T-helper 9 cell (primary cell): ENCODE measurements around the gene CTPS1.

Experiments
- DNase-seq: peaks from one replicate; pipeline ENCODE4 v3.0.0-alpha.2; 2020
- total RNA-seq, 2 donors: gene quantifications; one replicate each; lab custom pipeline; 2026; lab: John Stamatoyannopoulos, UW

Gene CTPS1, protein sequence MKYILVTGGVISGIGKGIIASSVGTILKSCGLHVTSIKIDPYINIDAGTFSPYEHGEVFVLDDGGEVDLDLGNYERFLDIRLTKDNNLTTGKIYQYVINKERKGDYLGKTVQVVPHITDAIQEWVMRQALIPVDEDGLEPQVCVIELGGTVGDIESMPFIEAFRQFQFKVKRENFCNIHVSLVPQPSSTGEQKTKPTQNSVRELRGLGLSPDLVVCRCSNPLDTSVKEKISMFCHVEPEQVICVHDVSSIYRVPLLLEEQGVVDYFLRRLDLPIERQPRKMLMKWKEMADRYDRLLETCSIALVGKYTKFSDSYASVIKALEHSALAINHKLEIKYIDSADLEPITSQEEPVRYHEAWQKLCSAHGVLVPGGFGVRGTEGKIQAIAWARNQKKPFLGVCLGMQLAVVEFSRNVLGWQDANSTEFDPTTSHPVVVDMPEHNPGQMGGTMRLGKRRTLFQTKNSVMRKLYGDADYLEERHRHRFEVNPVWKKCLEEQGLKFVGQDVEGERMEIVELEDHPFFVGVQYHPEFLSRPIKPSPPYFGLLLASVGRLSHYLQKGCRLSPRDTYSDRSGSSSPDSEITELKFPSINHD
- 49.7 to 62.7 reads per million in 2 donors for total RNA-seq

DNA sequence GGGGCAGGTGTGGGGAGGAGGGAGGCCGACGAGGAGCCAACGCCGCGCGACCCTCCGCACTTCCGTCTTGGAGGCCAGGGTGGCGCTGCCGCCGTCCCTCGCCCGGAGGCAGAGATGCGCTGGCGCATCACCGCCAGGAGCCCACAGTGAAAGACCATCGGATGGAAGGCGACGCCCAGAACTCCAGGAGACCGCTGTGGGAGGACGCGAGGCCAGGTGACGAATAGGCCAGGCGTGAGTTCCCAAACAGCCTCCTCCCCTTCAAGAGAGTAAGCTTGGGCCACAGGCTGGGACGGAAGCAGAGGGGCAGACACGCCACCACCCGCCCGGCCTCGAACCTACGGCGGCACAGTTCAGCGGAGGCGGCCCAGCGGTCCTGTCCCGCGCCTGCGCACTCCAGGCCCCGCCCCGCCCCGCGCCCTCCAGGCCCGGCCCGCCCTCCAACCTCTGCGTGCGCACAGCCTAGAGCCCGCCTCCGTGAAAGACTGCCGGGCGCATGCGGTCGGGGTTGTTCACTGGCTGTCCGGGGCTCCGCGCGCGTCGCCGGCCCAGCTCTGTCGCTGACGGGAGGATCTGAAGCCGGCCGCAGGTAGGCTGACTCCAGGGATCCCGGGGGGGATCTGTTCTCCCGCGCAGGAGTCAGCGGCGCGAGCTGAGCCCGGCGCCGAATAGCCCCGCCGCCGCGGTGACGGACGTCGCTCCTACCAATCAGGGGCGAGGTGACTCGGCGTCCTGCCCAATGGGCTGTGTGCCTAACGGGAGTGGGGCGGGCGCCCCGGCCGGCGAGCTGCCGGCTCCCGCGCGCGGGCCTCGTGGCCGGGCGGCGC lies at the start of gene CTPS1:
Gene CTPS1, plus strand, starts transcription at position 456 of the 827 bp plus-strand sequence. CDS start 3,595 bp downstream, outside the sequence.
- DNase-seq = peak; percentile 94

- DNase-seq = no peak
These were observed 49.1 kb upstream of the CTPS1 start for GRCh38 chr1:40930174-40930964.

GRCh38 chr1:40931601-40932000 lies 47.9 kb upstream of the CTPS1 start:
- DNase-seq = no peak

DNA sequence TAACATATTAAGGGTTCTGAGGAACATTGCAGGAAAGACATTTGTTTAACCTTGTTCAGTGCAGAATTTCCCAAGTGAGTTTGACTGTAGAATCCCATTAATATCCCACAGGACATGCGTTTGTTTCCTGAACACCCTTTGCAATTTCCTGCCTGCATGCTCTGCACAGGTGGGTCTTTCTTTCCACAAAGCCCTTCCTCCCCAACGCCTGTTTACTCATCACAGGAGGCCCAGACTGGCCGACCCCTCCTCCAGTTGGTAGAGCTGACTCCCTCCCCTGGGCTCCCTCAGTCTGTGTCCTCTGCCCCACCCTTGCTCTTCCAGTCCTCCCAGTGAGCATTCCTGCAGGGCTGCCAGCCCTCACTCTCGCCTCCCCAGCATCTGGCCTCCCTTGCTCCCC lies 47.5 kb upstream of the CTPS1 start:
- DNase-seq = no peak

DNA sequence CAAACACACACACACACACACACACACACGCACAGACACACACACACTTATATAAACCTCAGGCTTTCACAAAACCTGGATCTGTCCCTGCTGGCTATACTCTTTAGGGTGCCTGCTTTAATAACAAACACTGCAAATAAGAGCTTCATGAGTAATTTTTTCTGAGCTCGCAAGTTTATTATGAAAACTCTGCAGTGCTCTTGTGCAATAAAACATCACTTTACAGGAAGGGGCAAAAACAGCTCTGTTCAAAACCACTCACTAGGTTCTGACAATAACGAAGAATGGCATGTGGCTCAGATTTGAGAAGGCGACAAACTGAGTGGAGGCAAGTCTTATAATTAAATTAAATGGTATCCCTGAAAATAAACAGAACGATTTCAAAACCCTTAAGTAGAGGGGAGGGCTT lies 42.6 kb upstream of the CTPS1 start:
- no peak for DNase-seq

- DNase-seq = no peak
These were observed 41.1 kb upstream of the CTPS1 start for GRCh38 chr1:40938393-40938792.

GRCh38 chr1:40939320-40940059 lies 40.0 kb upstream of the CTPS1 start:
- DNase-seq = no peak

DNA sequence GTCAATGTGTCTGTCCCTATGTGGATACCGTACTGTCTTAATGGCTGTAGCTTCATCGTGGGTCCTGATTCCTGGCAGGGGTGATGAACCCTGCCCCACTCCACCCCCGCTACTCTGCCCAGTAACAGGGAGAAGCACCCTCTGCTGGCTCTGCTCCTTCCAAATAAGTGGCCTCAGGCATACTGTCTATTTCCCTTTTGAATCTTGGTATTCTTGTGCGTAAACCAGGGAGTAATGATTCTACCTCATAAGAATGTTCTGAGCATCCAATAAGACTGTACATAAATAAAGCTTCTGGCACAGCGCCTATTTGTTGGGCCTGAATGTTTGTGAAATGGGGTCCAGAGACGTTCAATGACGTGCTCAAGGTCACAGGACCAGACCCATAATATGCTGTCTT lies 35.2 kb upstream of the CTPS1 start:
- no peak for DNase-seq

- no peak for DNase-seq
These were observed 34.6 kb upstream of the CTPS1 start for GRCh38 chr1:40944841-40945430.

DNA sequence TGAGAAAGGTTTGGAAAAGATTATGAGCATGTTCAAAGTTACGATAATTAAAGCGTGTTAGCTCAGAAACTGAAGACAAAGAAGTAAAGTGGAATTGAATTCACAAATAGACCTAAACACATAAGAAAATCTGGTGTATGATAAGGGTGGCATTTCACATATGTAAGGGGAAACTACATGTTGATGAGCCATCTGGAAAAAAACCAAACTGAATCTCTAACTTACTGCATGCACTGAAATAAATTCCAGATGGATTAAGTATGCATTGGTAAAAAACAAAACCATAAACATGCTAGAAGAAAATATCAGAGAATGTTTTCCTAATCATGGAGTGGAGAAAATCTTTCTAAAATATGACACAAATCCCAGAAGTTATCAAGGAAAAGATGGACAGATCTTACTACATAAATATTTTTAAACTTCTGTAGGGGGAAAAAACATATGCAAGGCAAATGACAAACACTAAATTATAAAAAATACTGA lies 34.0 kb upstream of the CTPS1 start:
- DNase-seq = no peak

DNA sequence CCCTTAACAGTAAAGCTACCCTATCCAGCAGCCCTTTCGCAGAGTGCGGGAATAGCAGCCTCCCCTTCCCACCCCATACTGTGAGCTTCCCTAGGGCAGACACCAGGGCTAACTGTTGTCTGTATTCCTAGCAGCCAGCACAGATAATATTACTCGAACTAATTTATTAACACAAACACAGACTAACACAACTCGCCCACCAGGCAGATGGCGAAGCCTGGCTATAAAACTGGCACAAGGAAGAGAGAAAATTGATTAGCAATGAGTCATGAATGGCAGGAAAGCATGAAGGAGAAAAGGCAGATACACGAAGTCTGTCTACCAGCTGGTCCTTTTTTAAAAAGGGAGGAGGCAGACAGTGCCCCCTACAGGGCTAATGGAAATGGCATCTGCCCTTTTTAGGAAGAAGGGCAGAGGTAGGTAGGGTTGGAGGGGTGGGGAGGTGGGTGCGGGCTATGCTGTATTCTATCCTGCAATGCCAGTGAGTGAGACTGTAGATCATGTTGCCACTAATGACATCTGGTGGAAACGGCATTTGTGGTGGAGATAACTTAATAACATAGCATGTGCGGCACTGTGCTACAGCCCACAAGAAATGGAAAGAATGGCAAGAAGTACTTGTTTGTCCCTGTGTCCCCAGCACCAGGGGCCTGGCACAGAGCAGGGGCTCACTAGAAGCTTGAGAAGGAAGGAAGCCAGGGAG lies 30.6 kb upstream of the CTPS1 start:
- DNase-seq = peak; percentile 31

DNA sequence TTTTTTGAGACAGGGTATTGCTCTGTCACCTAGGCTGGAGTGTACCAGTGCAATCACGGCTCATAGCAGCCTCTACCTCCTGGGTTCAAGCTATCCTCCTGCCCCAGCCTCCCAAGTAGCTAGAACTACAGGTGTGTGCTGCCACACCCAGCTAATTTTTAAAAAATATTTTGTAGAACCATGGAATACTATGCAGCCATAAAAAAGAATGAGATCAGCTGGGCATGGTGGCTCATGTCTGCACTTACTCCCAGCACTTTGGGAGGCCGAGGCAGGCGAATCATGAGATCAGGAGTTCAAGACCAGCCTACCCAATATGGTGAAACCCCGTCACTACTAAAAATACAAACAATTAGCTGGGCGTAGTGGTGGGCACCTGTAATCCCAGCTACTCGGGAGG lies 29.9 kb upstream of the CTPS1 start:
- no peak for DNase-seq

DNA sequence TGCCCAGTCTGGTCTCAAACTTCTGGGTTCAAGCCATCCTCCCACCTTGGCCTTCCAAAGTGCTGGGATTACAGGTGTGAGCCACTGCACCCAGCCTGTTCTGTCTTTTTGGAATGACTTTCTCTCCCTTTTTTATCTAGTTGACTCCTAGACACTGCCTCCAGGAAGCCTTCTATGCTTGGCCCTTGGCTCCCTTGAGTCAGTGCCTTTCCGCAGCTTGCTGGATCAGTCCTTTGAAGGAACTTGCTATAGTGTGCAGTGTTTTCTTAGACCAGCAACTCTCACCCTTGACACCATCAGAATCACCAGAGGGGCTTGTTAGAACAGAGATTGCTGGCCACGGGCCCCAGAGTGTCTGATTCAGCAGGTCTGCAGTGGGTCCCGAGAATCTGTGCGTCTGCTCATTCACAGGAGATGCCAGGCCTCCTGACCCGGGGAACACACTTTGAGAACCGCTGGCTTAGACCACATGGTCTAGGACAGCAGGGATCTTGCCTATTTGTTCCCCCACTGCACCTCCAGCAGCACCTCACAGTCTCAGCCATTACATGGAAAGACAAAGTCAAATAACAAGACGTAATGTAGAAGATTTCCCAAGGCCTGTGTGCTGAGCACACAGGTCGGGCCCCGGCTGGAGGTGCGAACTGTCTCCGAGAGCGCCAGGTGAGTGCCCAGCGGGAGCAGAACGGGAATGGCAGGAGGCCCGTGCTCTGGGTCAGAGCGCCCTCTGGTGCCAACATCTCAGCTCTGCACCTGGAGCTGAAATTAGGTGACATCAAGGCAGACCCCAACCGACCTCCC lies 27.4 kb upstream of the CTPS1 start:
- peak; percentile 55 for DNase-seq

GRCh38 chr1:40952744-40953315 lies 26.7 kb upstream of the CTPS1 start:
- DNase-seq = no peak

GRCh38 chr1:40954626-40955025 lies 24.9 kb upstream of the CTPS1 start:
- no peak for DNase-seq

- DNase-seq = no peak
These were observed 24.2 kb upstream of the CTPS1 start for GRCh38 chr1:40955266-40955665.

DNA sequence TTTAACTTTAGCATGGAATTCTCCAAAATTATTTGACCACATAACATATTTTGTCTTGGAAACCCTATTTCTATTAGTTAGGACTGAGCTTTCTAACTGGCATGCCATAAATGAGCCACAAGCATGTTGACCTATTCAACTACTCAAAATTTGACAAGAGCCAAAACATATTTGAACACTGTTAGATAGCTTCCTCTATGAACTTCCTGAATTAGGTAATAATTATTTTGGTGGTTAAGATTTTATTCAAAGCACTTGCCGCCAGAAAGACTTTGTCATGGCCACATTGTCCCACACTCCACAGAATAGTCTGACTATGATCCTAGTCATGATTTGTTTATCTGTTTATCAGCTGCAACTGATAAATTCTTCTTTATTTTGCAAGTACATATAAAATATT lies 23.1 kb upstream of the CTPS1 start:
- no peak for DNase-seq

DNA sequence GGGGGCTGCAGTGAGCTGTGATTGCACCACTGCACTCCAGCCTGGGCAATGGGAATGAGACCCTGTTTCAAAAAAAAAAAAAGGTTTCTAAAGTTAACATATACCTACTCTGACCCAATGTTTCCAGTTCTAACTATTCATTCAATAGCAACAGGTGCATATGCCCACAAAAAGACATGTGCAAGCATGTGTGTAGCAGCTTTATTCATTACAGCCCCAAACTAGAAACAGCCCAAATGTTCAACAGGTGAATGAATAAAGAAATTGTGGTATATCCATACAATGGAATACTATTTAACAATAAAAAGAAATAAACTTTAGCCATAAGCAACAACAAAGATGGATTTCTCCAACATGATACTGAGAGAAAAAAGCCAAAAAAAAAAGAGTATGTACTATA lies 21.3 kb upstream of the CTPS1 start:
- DNase-seq = no peak

- DNase-seq = no peak
These were observed 14.0 kb upstream of the CTPS1 start for GRCh38 chr1:40965531-40965930.
